NCI-H1694 (cell line): ENCODE measurements around the gene TRPT1.

Source experiments
- DNase-seq: peaks from one replicate; lab custom pipeline; 2025; lab: John Stamatoyannopoulos, UW

The TRPT1 gene

GRCh38 chr11:64207256-64208085 lies 18.5 kb downstream of the TRPT1 start:
- no peak for DNase-seq

- DNase-seq = no peak
Measured at GRCh38 chr11:64206457-64207255, 19.3 kb downstream of the TRPT1 start, which contains the start of gene FERMT3. Gene FERMT3, plus strand, starts transcription at chr11:64206721. Its CDS starts 644 bp downstream, at chr11:64207365.

- peak; percentile 73 for DNase-seq
Measured at GRCh38 chr11:64204464-64204989, 21.5 kb downstream of the TRPT1 start.

- DNase-seq = no peak
Measured at GRCh38 chr11:64204080-64204440, 21.9 kb downstream of the TRPT1 start.

- DNase-seq = no peak
Measured at GRCh38 chr11:64203421-64204079, 22.4 kb downstream of the TRPT1 start.

GRCh38 chr11:64202992-64203391 lies 23.0 kb downstream of the TRPT1 start:
- DNase-seq = no peak

GRCh38 chr11:64201543-64201942 lies 24.4 kb downstream of the TRPT1 start:
- DNase-seq = no peak

GRCh38 chr11:64198511-64198910 lies 27.5 kb downstream of the TRPT1 start:
- DNase-seq = no peak

GRCh38 chr11:64196626-64197025 lies 29.4 kb downstream of the TRPT1 start:
- no peak for DNase-seq

- no peak for DNase-seq
Measured at GRCh38 chr11:64192434-64192833, 33.6 kb downstream of the TRPT1 start.

- DNase-seq = no peak
Measured at GRCh38 chr11:64186492-64187165, 39.4 kb downstream of the TRPT1 start.

GRCh38 chr11:64185693-64186491 lies 40.1 kb downstream of the TRPT1 start, which contains the start of gene STIP1:
Gene STIP1, plus strand, starts transcription at chr11:64186171. Its CDS starts 91 bp downstream, at chr11:64186262.
- peak; percentile 99 for DNase-seq

GRCh38 chr11:64185175-64185692 lies 40.8 kb downstream of the TRPT1 start:
- DNase-seq = no peak

GRCh38 chr11:64183890-64184289 lies 42.1 kb downstream of the TRPT1 start:
- DNase-seq = no peak

- DNase-seq = peak; percentile 60
Measured at GRCh38 chr11:64181506-64182411, 44.2 kb downstream of the TRPT1 start.

- no peak for DNase-seq
Measured at GRCh38 chr11:64180891-64181290, 45.1 kb downstream of the TRPT1 start.

- DNase-seq = no peak
Measured at GRCh38 chr11:64178951-64179639, 46.9 kb downstream of the TRPT1 start.

GRCh38 chr11:64178203-64178602 lies 47.8 kb downstream of the TRPT1 start:
- no peak for DNase-seq

- DNase-seq = no peak
Measured at GRCh38 chr11:64176751-64177150, 49.2 kb downstream of the TRPT1 start.
